ENCODE data around the gene TELO2.

DNA sequence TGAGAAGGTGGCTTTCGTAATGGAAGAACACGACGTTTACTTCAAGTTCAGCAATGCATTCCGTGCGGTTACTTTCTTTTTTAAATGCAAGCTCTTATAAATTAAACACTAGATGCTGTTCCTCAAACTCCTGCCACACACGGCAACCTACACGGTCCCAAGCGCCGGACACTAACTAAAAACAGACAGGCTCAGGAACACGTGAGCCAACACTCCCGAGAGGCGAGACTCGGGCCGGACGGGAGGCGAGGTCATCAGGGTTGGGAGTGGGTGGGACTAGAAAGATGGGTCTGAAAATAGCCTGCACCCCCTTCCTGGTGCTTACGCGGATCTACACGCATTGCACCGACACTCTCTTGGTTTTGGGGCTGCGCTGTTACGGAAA is 24.7 kb upstream of the TELO2 start:
- TF ChIP-seq, protein P1, sequence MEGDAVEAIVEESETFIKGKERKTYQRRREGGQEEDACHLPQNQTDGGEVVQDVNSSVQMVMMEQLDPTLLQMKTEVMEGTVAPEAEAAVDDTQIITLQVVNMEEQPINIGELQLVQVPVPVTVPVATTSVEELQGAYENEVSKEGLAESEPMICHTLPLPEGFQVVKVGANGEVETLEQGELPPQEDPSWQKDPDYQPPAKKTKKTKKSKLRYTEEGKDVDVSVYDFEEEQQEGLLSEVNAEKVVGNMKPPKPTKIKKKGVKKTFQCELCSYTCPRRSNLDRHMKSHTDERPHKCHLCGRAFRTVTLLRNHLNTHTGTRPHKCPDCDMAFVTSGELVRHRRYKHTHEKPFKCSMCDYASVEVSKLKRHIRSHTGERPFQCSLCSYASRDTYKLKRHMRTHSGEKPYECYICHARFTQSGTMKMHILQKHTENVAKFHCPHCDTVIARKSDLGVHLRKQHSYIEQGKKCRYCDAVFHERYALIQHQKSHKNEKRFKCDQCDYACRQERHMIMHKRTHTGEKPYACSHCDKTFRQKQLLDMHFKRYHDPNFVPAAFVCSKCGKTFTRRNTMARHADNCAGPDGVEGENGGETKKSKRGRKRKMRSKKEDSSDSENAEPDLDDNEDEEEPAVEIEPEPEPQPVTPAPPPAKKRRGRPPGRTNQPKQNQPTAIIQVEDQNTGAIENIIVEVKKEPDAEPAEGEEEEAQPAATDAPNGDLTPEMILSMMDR (IDR thresholded peaks at IDR 0.05; ENCODE audit: low read depth, low read length): no peak
- no peak for TF ChIP-seq EZH2phosphoT487 (IDR thresholded peaks at IDR 0.05; ENCODE audit: low read depth)
